Esophagus squamous epithelium (tissue), 5 donors: ENCODE measurements around the gene ACTG1. TPM values are rescaled to one million over a fixed set of nuclear protein-coding genes. Genes with fewer than 3 reads are reported as not detected.

Experiments used
- DNase-seq: peaks from one replicate; lab custom pipeline; 2025; lab: John Stamatoyannopoulos, UW
- H3K27ac ChIP-seq, 4 donors: fragments of 200-600 bp; sonication (generic); one replicate each; pipeline ENCODE4 v1.5.1; 2016 to 2019; ENCODE audit warnings: mild to moderate bottlenecking in 1 of 4
- H3K27me3 ChIP-seq, 4 donors: fragments of 200-600 bp; sonication (generic); 1 replicate in 3 of 4; 2 replicates in 1 of 4; pipeline versions ENCODE4 v1.5.1 to v1.6.0; 2017 to 2021; ENCODE audit warnings: antibody characterized with exemption in 1 of 4
- H3K36me3 ChIP-seq, 3 donors: fragments of 200-600 bp; sonication (generic); one replicate each; pipeline ENCODE4 v1.5.1; 2016 to 2019
- H3K4me1 ChIP-seq, 3 donors: fragments of 200-600 bp; sonication (generic); one replicate each; pipeline ENCODE4 v1.5.1; 2017 to 2019
- H3K4me3 ChIP-seq, 4 donors: fragments of 200-600 bp; sonication (generic); 1 replicate in 3 of 4; 2 replicates in 1 of 4; pipeline ENCODE4 v1.5.1; 2016 to 2019; ENCODE audit warnings: mild to moderate bottlenecking in 2 of 4, moderate library complexity in 1 of 4
- H3K9me3 ChIP-seq, 3 donors: fragments of 200-600 bp; sonication (generic); one replicate each; pipeline ENCODE4 v1.5.1; 2016 to 2019
- POLR2A ChIP-seq, 4 donors: fragments of 450-650 bp; IDR thresholded peaks; one replicate each; pipeline ENCODE4 v1.6.1; 2017; ENCODE audit warnings: antibody characterized with exemption in 4 of 4, mild to moderate bottlenecking in 4 of 4, moderate library complexity in 3 of 4
- WGBS, 2 donors: methylation state at CpG; one replicate each; pipeline ENCODE4 v1.1.5; 2018; 5-methylcytosine and 5-hydroxymethylcytosine counted together
- intact Hi-C: fragments of 100-400 bp; cut with DNase I; formaldehyde crosslinking; loops from one replicate; pipeline ENCODE4 v1.15.0; 2022
- total RNA-seq, 4 donors: library from RNA; depleted of rRNA; stranded (reverse); fragments of >200 nt; gene quantifications; one replicate each; pipeline ENCODE4 v1.1.0, GENCODE V29; 2016
- TF ChIP-seq, protein P1 (sequence below), 6 experiments: fragments of 450-650 bp in 4 of 6; fragments of 200-600 bp in 2 of 6; sonication (generic) in 2 of 6; IDR thresholded peaks; one replicate each; pipeline ENCODE4 v1.5.1; 2016 to 2019; ENCODE audit warnings: antibody characterized with exemption in 6 of 6, mild to moderate bottlenecking in 4 of 6, moderate library complexity in 4 of 6
- donor health status: DM: yes; HTN: yes; CAD: no.

ACTG1 gene
- total RNA-seq, 4 donors from 2014 or later = 3,349 to 6,664 (median 4,433) TPM

DNA sequence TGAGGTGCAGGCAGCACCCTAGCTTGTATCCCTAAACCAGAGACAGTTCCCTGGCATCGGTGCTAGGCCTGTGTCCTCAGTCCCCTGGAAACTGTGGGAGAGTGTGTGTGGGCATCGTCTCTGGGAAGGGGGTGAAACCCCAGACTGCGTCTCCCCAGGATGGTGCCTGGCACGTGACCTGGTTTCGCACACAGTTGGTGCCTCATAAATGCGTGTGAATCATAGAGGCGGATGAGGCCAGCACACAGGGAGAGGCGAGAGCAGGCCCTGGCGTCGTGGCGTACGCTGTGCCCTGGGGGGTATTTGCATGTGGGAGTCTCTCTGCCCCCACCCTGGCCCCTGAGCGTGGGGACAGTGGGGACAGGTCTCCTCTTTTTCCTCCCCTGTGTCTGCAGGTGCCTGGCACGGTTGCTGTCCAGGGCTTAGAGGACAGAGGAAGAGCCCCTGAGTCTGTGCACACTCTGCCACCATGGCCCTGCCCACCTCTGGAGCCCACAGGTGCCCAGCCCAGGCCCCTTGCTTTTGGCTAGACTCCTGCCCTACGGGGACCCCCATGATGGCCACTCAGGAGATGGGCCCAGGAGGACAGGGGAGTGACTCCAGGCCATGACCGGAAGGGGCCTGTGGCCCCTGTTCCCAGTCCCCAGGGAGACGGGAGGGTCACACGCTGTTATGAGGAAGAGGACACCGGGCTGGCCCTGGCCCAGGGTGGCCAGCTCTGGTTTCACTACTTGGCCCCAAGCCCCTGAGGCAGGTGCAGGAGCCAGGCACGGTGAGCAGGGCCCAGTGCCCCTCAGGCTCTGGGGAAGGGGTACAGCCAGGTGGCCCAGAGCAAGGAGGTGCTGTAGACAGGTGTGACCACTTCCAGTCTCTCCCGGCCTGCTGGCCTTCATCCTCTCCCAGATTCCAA, 14.3 kb upstream of the ACTG1 start:
- no peak overlapping the region for H3K27ac ChIP-seq
- no peak for TF ChIP-seq POLR2A (IDR thresholded peaks at IDR 0.05)
- TF ChIP-seq, protein P1, sequence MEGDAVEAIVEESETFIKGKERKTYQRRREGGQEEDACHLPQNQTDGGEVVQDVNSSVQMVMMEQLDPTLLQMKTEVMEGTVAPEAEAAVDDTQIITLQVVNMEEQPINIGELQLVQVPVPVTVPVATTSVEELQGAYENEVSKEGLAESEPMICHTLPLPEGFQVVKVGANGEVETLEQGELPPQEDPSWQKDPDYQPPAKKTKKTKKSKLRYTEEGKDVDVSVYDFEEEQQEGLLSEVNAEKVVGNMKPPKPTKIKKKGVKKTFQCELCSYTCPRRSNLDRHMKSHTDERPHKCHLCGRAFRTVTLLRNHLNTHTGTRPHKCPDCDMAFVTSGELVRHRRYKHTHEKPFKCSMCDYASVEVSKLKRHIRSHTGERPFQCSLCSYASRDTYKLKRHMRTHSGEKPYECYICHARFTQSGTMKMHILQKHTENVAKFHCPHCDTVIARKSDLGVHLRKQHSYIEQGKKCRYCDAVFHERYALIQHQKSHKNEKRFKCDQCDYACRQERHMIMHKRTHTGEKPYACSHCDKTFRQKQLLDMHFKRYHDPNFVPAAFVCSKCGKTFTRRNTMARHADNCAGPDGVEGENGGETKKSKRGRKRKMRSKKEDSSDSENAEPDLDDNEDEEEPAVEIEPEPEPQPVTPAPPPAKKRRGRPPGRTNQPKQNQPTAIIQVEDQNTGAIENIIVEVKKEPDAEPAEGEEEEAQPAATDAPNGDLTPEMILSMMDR (IDR thresholded peaks at IDR 0.05) = no peak
- 73 to 82% methylated on average over 7 to 9 of the region's 21 CpGs for WGBS, 2 donors
- H3K4me1 ChIP-seq = peaks cover 0 to 27% (median 8%) of the 10 kb centered on the region in 3 donors
- no peaks in the 10 kb centered on the region for H3K9me3 ChIP-seq
- DNase-seq = no peak
- peaks cover 0 to 88% (median 14%) of the 10 kb centered on the region in 4 donors for H3K27me3 ChIP-seq
- no peak overlapping the region for H3K4me3 ChIP-seq
- intact Hi-C loops = no loop called here
- H3K36me3 ChIP-seq = no peaks in the 10 kb centered on the region

DNA sequence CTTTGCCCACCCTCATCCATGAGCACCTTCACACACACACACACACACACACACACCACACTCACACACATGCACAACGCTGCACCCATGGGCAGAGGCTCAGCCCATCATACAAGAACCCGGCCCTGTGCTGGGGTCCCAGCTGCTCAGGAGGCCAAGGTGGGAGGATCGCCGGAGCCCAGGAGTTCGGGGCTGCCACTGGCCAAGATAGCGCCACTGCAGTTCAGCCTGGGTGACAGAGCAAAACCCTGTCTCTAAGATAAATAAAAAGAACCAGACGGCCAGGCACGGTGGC, 12.2 kb upstream of the ACTG1 start:
- peaks cover 0 to 78% (median 14%) of the 10 kb centered on the region in 4 donors for H3K27me3 ChIP-seq
- TF ChIP-seq, protein P1 (IDR thresholded peaks at IDR 0.05) = no peak
- TF ChIP-seq POLR2A (IDR thresholded peaks at IDR 0.05) = no peak
- peaks cover 5 to 32% (median 12%) of the 10 kb centered on the region in 3 donors for H3K4me1 ChIP-seq
- H3K36me3 ChIP-seq = no peaks in the 10 kb centered on the region
- H3K4me3 ChIP-seq = no peak overlapping the region
- no peaks in the 10 kb centered on the region for H3K9me3 ChIP-seq
- no peak overlapping the region for H3K27ac ChIP-seq
- intact Hi-C loops = no loop called here
- DNase-seq = no peak
- WGBS, 2 donors = 65 to 75% methylated on average over 2 to 3 of the region's 8 CpGs

DNA sequence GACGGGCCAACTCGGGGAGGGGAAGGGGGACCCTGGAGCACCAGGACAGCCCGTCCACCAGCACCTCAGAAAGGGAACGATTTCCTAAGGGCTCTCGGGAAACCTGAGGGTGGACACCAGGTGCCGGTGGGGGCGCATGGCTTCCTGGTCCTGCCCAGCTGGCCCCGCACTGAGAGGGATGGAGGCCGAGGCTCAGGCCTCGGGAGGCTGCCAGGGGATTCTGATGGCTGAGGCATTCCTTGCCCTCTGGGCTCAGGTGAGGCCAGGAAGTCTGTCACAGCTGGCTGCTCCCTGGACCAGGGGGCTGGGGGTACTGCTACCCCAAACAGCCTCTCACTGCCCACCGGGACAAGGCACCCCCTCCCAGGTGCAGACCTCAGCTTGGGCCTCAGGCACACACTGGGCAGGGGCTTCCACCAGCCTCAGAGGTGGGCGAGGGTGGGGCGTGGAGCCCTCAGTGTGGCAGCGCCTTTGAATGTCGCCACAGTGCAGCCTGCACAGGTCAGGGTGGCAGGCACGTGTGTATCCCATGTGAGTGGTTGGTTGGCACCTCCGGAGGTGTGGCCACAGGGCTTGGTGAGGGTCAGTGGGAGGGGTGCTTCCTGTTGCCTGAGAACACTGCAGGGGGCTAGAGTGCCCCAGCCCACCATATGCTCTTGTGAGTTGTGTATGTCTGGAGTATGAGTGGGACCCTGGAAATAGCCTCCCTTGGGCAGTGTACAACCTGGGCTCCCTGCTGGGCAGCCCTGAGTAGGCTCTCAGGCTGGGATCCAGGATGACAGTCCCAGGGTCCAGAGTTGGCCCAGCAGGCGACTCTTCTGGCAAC, 11.7 kb upstream of the ACTG1 start:
- no CpG with 5 or more reads among the region's 18 CpGs for WGBS, 2 donors
- peaks cover 0 to 72% (median 12%) of the 10 kb centered on the region in 4 donors for H3K27me3 ChIP-seq
- no peaks in the 10 kb centered on the region for H3K36me3 ChIP-seq
- peaks cover 10 to 37% (median 17%) of the 10 kb centered on the region in 3 donors for H3K4me1 ChIP-seq
- intact Hi-C loops = no loop called here
- no peaks in the 10 kb centered on the region for H3K9me3 ChIP-seq
- no peak overlapping the region for H3K27ac ChIP-seq
- no peak for DNase-seq
- no peak for TF ChIP-seq POLR2A (IDR thresholded peaks at IDR 0.05)
- TF ChIP-seq, protein P1 (IDR thresholded peaks at IDR 0.05) = no peak
- H3K4me3 ChIP-seq = no peak overlapping the region

DNA sequence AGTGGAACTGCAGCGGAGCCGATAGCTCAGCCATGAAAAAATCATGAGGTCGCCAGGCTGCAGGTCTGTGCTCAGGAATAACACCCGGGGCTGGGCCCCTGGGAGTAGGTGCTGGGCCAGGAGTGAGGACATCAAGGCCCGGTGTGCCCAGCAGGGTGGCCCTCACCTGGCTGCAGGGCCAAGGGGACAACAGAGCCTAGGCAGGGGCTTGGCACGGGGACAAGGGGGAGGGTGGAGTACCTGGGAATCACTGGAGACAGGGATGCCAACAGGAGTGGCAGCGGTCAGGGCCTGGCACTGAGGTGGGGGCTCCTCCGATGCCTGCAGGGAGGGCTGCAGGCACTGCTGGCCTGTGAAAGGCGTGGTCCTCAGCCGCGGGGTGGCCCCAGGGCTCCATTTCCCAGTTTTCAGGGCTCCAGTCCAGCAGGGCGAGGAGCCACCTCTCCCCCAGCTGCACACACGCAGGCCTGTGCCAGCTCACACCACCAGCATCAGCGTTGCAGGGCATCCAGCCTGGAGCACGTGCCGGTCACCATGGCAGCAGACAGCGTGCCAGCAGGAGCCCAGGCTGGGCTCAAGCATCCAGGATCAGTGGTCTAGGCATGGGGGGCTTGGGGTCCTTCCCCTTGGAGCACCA, 10.9 kb upstream of the ACTG1 start:
- TF ChIP-seq, protein P1 (IDR thresholded peaks at IDR 0.05) = no peak
- TF ChIP-seq POLR2A (IDR thresholded peaks at IDR 0.05) = no peak
- intact Hi-C loops = no loop called here
- H3K4me3 ChIP-seq = no peak overlapping the region
- H3K27me3 ChIP-seq = peaks cover 0 to 65% (median 11%) of the 10 kb centered on the region in 4 donors
- no peaks in the 10 kb centered on the region for H3K9me3 ChIP-seq
- DNase-seq = no peak
- WGBS, 2 donors = 12 to 47% methylated on average over 3 to 10 of the region's 17 CpGs
- no peak overlapping the region for H3K27ac ChIP-seq
- peaks cover 18 to 45% (median 23%) of the 10 kb centered on the region in 3 donors for H3K4me1 ChIP-seq
- no peaks in the 10 kb centered on the region for H3K36me3 ChIP-seq
